ENCODE data around the gene MAGEB17.

DNA sequence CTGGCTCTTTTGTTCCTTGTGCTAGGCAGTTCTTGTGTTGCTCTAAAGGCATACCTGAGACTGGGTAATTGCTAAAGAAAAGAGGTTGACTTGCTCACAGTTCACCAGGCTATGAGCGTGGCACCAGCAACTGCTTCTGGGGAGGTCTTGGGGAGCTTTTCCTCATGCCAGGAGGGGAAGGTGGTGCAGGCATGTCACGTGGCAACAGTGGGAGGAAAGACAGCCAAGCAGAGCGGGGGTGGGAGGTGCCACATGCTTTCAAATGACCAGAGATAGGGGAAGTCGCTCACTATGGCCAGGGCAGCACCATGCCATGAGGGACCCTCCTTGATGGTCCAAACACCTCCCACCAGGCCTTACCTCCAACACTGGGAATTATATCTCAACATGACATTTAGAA lies 4.7 kb downstream of the MAGEB17 start:
- no peak for TF ChIP-seq CTCF (conservative IDR thresholded peaks at IDR 0.05)
- TF ChIP-seq EZH2 (IDR thresholded peaks at IDR 0.05; ENCODE audit: low read depth) = no peak
